Measurements from ENCODE around the gene CXCL6.

Gene CXCL6

GRCh38 chr4:73843369-73843768 lies 6.9 kb downstream of the CXCL6 start:
- no peak for DNase-seq

- DNase-seq = no peak
Observed at GRCh38 chr4:73844345-73844744, 7.9 kb downstream of the CXCL6 start.

- no peak for DNase-seq
Observed at GRCh38 chr4:73844806-73845205, 8.3 kb downstream of the CXCL6 start.

GRCh38 chr4:73847526-73848182 lies 11.2 kb downstream of the CXCL6 start:
- DNase-seq = no peak

- no peak for DNase-seq
Observed at GRCh38 chr4:73848183-73848777, 11.8 kb downstream of the CXCL6 start.

- no peak for DNase-seq
Observed at GRCh38 chr4:73850261-73850970, 13.9 kb downstream of the CXCL6 start.

GRCh38 chr4:73851293-73851692 lies 14.8 kb downstream of the CXCL6 start:
- no peak for DNase-seq

- no peak for DNase-seq
Observed at GRCh38 chr4:73852771-73853170, 16.3 kb downstream of the CXCL6 start.

GRCh38 chr4:73853246-73853704 lies 16.8 kb downstream of the CXCL6 start, which contains the start of gene PF4V1:
Gene PF4V1 (plus strand): TSS chr4:73853296. CDS start chr4:73853363, 67 bp downstream.
- no peak for DNase-seq

GRCh38 chr4:73853718-73854473 lies 17.4 kb downstream of the CXCL6 start:
- no peak for DNase-seq

GRCh38 chr4:73855406-73855805 lies 18.9 kb downstream of the CXCL6 start:
- DNase-seq = no peak

- no peak for DNase-seq
Observed at GRCh38 chr4:73856518-73856917, 20.0 kb downstream of the CXCL6 start.

- no peak for DNase-seq
Observed at GRCh38 chr4:73859614-73860088, 23.2 kb downstream of the CXCL6 start.

GRCh38 chr4:73860181-73860580 lies 23.7 kb downstream of the CXCL6 start:
- DNase-seq = no peak

GRCh38 chr4:73860917-73861316 lies 24.4 kb downstream of the CXCL6 start:
- DNase-seq = no peak

- no peak for DNase-seq
Observed at GRCh38 chr4:73862322-73862721, 25.8 kb downstream of the CXCL6 start.

GRCh38 chr4:73864365-73864764 lies 27.9 kb downstream of the CXCL6 start:
- no peak for DNase-seq

GRCh38 chr4:73864961-73865360 lies 28.5 kb downstream of the CXCL6 start:
- no peak for DNase-seq

GRCh38 chr4:73865431-73866096 lies 29.1 kb downstream of the CXCL6 start:
- no peak for DNase-seq

GRCh38 chr4:73866246-73866645 lies 29.8 kb downstream of the CXCL6 start:
- DNase-seq = no peak

- no peak for DNase-seq
Observed at GRCh38 chr4:73867783-73868182, 31.3 kb downstream of the CXCL6 start.
